Left lung (tissue), 10 donors: ENCODE measurements around the gene PTDSS2. TPM values are rescaled to one million over a fixed set of nuclear protein-coding genes. Genes with fewer than 3 reads are reported as not detected.
"Not testable (repeated sequence)": the region's sequence is repeated elsewhere in the genome, so short reads cannot be mapped to it uniquely, and the experiment has no call there.

Experiments used
- ATAC-seq: fragments of 200-7000 bp; cut with Tn5 transposase; one replicate; pipeline ENCODE4 v1.9.1; 2020; ENCODE audit warnings: moderate library complexity
- DNase-seq, 4 donors: peaks; one replicate each; pipeline ENCODE4 v3.0.0-alpha.2; 2013 to 2020
- H3K27ac ChIP-seq, 2 donors: fragments of 200-600 bp; sonication (generic) in 1 of 2; one replicate each; pipeline versions ENCODE4 v1.5.0 to v1.8.0; 2020 to 2021
- H3K27me3 ChIP-seq, 2 donors: fragments of 200-600 bp; sonication (generic) in 1 of 2; one replicate each; pipeline versions ENCODE4 v1.5.0 to v1.8.0; 2020 to 2021
- H3K36me3 ChIP-seq, 2 donors: fragments of 200-600 bp; sonication (generic) in 1 of 2; one replicate each; pipeline versions ENCODE4 v1.5.0 to v1.8.0; 2020 to 2021
- H3K4me1 ChIP-seq, 2 donors: fragments of 200-600 bp; one replicate each; pipeline ENCODE4 v1.8.0; 2021
- H3K4me3 ChIP-seq, 2 donors: fragments of 200-600 bp; sonication (generic) in 1 of 2; one replicate each; pipeline versions ENCODE4 v1.5.0 to v1.8.0; 2020 to 2021; ENCODE audit warnings: mild to moderate bottlenecking in 1 of 2
- H3K9me3 ChIP-seq, 2 donors: fragments of 200-600 bp; sonication (generic) in 1 of 2; one replicate each; pipeline versions ENCODE4 v1.5.0 to v1.8.0; 2020 to 2021
- intact Hi-C, 2 donors: fragments of 100-400 bp; cut with DNase I; formaldehyde crosslinking; loops; one replicate each; pipeline versions ENCODE4 v1.11.2 to v1.14.2; 2022
- polyA plus RNA-seq, 6 donors: library from polyadenylated mRNA; unstranded; fragments of 120-200 nt; gene quantifications; one replicate each; pipeline ENCODE4 v1.2.1, GENCODE V29; 2013; ENCODE audit not compliant: insufficient read length in 6 of 6
- total RNA-seq, 2 donors: library from RNA; stranded (reverse); fragmentation: NEBNext Ultra II Directional; extraction: Animal tissue kit (Norgen Biotek cat#: 25700); gene quantifications; one replicate each; pipeline ENCODE4 v1.2.1, GENCODE V29; 2021
- TF ChIP-seq, protein P1 (sequence below), 2 donors: fragments of 200-600 bp; sonication (generic) in 1 of 2; IDR thresholded peaks; one replicate each; pipeline versions ENCODE4 v1.5.0 to v1.8.0; 2021; ENCODE audit warnings: antibody characterized with exemption in 2 of 2
- donor health status: DM: no; HTN: yes; CAD: no.
- donor health status: DM: no; HTN: no; CAD: no.

The PTDSS2 gene
- total and polyA plus RNA-seq, 8 donors: 21.5 to 30.3 (median 25.7) TPM

GRCh38 chr11:508956-509355, 58.9 kb downstream of the PTDSS2 start:
- Histone ChIP-seq H3K27ac (no peak overlapping the region), H3K4me1 (peaks cover 23 to 32% of the 10 kb centered on the region in 2 donors), H3K9me3 (no peaks in the 10 kb centered on the region), H3K27me3 (no peaks in the 10 kb centered on the region), H3K36me3 (peaks cover 0 to 47% of the 10 kb centered on the region in 2 donors), H3K4me3 (no peak overlapping the region)
- intact Hi-C loops: no loop called here
- no peak for DNase-seq
- TF ChIP-seq, protein P1, sequence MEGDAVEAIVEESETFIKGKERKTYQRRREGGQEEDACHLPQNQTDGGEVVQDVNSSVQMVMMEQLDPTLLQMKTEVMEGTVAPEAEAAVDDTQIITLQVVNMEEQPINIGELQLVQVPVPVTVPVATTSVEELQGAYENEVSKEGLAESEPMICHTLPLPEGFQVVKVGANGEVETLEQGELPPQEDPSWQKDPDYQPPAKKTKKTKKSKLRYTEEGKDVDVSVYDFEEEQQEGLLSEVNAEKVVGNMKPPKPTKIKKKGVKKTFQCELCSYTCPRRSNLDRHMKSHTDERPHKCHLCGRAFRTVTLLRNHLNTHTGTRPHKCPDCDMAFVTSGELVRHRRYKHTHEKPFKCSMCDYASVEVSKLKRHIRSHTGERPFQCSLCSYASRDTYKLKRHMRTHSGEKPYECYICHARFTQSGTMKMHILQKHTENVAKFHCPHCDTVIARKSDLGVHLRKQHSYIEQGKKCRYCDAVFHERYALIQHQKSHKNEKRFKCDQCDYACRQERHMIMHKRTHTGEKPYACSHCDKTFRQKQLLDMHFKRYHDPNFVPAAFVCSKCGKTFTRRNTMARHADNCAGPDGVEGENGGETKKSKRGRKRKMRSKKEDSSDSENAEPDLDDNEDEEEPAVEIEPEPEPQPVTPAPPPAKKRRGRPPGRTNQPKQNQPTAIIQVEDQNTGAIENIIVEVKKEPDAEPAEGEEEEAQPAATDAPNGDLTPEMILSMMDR (IDR thresholded peaks at IDR 0.05): no peak
- ATAC-seq: no peak

DNA sequence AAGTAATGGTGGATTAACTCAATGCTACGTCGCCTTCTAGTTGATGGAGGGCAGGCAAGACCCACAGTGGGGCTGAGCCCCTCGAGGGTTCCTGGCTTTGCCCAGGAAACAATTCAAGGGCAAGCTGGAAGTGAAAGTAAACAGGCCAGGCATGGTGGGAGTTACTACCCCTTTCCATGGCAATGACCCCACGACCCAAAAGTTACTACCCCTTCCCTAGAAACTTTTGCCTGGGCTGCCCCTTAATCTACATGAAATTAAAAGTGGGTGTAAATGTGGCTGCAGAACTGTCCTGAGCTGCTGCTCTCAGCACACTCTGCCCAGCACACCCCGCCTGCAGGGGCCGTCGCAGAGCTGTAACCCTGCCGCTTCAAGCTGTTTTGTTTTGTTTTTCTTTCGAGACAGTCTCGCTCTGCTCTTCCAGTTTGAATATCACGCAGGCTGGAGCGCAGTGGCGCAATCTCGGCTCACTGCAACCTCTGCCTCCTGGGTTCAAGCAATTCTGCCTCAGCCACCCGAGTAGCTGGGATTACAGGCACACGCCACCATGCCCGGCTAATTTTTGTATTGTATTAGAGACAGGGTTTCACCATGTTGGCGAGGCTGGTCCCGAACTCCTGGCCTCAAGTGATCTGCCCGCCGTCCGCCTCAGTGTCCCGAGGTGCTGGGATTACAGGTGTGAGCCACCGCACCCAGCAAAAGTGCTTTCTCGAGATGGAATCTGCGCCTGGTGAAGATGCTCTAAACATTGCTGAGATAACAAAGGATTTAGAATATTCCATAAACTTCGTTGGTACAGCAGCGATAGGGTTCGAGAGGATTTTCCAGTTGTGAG, 62.9 kb downstream of the PTDSS2 start:
- TF ChIP-seq, protein P1 (IDR thresholded peaks at IDR 0.05): no peak
- Histone ChIP-seq H3K9me3 (peaks cover 0 to 8% of the 10 kb centered on the region in 2 donors), H3K4me3 (no peak overlapping the region), H3K27me3 (no peaks in the 10 kb centered on the region), H3K36me3 (peaks cover 0 to 50% of the 10 kb centered on the region in 2 donors), H3K4me1 (peaks cover 2 to 3% of the 10 kb centered on the region in 2 donors), H3K27ac (no peak overlapping the region)
- DNase-seq (no peak), ATAC-seq (no peak)
- intact Hi-C loops: no loop called here

DNA sequence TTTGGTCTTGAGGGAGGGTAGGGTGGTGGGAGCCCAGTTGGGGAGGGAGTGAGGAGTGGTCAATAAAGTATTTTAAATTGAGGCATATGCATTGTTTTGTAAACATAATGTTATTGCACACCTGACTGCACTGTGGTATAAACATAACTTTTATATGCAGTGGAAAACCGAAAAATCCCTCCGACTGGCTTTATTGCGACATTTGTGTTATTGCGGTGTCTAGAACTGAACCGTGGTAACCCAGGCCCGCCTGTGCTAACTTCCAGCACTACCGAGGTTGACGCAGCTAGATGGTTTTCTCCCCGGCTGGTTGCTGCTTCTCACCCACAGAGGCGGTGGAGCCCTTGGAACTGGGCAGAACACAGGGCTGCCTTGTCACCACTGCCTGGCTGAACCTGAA, 64.5 kb downstream of the PTDSS2 start:
- no peak for DNase-seq
- intact Hi-C loops: no loop called here
- no peak for ATAC-seq
- TF ChIP-seq, protein P1 (IDR thresholded peaks at IDR 0.05): no peak
- Histone ChIP-seq H3K4me3 (no peak overlapping the region), H3K4me1 (peaks cover 0 to 9% of the 10 kb centered on the region in 2 donors), H3K9me3 (peaks cover 0 to 8% of the 10 kb centered on the region in 2 donors), H3K27ac (no peak overlapping the region), H3K36me3 (peaks cover 0 to 37% of the 10 kb centered on the region in 2 donors), H3K27me3 (no peaks in the 10 kb centered on the region)

DNA sequence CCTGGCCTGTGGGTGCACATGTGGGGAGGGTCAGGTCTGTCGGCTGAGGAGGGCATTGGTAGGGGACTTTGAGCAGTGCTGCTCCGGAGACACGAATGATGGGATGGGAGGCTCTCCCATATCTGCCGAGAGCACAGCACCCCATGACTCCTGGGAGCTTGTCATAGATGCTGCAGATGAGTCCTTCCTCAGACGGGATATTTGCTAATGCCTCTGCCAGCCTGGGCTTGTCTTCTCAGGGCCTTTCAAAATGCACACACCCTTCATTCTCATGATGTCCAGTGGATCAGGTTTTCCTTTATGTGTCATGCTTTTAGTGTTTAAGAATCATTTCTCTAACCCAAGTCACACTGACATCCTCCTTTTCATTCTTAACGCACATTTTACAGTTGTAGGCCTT, 65.1 kb downstream of the PTDSS2 start:
- DNase-seq (no peak), ATAC-seq (no peak)
- TF ChIP-seq, protein P1 (IDR thresholded peaks at IDR 0.05): no peak
- Histone ChIP-seq H3K4me3 (no peak overlapping the region), H3K9me3 (peaks cover 0 to 8% of the 10 kb centered on the region in 2 donors), H3K27ac (no peak overlapping the region), H3K36me3 (peaks cover 0 to 32% of the 10 kb centered on the region in 2 donors), H3K4me1 (peaks cover 0 to 9% of the 10 kb centered on the region in 2 donors), H3K27me3 (no peaks in the 10 kb centered on the region)
- intact Hi-C loops: no loop called here

DNA sequence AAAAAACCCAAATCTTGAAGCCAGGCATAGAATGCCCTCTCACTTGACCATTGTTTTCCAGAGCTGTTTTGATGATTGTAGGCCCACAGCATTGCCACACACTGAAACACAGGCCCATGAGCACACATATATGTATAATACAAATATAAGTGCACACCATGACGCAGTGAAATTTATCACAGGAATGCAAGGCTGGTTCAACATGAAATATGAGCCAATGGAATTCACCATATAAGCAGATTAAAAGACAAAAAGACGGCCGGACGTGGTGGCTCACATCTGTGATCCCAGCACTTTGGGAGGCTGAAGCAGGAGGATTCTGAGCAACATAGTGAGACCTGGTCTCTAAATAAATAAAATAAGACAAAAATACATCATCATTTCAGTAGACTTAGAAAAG, 66.3 kb downstream of the PTDSS2 start:
- peaks cover 0 to 8% of the 10 kb centered on the region in 2 donors for H3K9me3 ChIP-seq
- H3K36me3 ChIP-seq: peaks cover 0 to 21% of the 10 kb centered on the region in 2 donors
- intact Hi-C loops: no loop called here
- TF ChIP-seq, protein P1 (IDR thresholded peaks at IDR 0.05): no peak
- no peak overlapping the region for H3K27ac ChIP-seq
- H3K4me1 ChIP-seq: peaks cover 0 to 9% of the 10 kb centered on the region in 2 donors
- DNase-seq: no peak
- no peak overlapping the region for H3K4me3 ChIP-seq
- ATAC-seq: no peak
- H3K27me3 ChIP-seq: no peaks in the 10 kb centered on the region

- H3K27ac ChIP-seq, ATAC-seq, H3K4me1 ChIP-seq, intact Hi-C loops, H3K27me3 ChIP-seq, H3K9me3 ChIP-seq, H3K4me3 ChIP-seq: not testable (repeated sequence)
- H3K36me3 ChIP-seq: peaks cover 0 to 17% of the 10 kb centered on the region in 2 donors
- DNase-seq: peak in 1 of 4 donors; percentile 30
Observed at GRCh38 chr11:516918-517685, 67.0 kb downstream of the PTDSS2 start.
